GM18499 (cell line): ENCODE data around the gene IL18.
"Not testable (repeated sequence)": the region's sequence is repeated elsewhere in the genome, so short reads cannot be mapped to it uniquely, and the experiment has no call there.

Experiments used
- ATAC-seq: cut with Tn5 transposase; IDR thresholded peaks from one replicate; pipeline ENCODE4 v1.9.1; 2021; ENCODE audit warnings: moderate number of reproducible peaks; ENCODE audit not compliant: insufficient read depth, unreplicated experiment

Gene IL18

GRCh38 chr11:112173152-112173551, 9.3 kb upstream of the IL18 start:
- ATAC-seq, result no peak

DNA sequence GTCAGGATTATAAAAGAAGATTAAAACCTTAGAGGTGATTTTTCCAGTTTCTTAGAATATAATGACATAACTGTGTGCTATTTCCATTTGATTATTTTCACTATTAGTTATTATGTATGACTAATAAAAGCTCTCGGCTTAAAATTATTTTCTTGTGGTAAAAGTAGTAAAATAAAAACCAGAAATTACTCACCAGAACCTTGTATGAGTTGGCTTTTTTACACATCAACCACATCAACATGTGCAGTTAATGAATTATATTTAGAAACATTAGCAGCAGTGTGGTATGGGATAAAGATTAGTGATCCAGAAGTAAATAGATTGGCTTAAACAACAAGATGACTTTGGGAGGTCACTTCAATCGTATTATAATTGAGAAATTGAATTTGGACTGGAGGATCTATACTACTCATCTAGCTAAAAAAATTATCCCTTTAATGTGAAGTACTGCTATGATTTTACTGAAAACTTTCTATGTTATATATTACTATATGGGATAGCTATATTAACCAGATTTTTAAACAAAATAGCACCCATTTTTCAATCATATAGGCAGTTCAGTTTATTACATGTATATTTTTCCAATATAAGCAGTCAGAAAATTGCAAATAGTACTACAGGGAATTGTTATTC, 8.6 kb upstream of the IL18 start:
- peak; percentile 55 for ATAC-seq

DNA sequence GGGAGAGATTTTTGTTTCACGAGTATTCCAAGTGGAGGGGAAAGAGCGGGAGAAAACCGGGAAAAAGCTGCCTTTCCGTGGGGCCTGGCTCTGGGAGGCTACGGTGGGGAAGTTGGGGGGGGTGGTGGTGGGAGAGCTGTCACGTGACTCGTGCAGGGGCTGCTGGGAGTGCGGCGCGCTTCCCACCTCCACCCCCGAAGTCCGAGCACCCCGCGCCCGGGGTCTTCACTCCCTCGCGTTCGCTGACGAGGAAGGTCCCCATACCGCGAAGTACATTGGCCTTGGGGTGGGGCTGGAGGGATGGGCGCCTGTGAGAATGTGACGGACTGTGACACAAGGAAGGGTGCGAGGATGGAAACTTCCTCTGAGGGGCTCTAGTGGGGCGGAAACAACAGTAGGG, 3.3 kb upstream of the IL18 start, which contains the start of gene TEX12:
TSS of gene TEX12 (plus strand) at position 228 of the 400 bp plus-strand sequence. CDS start 1,897 bp downstream, outside the sequence.
- ATAC-seq, result no peak

DNA sequence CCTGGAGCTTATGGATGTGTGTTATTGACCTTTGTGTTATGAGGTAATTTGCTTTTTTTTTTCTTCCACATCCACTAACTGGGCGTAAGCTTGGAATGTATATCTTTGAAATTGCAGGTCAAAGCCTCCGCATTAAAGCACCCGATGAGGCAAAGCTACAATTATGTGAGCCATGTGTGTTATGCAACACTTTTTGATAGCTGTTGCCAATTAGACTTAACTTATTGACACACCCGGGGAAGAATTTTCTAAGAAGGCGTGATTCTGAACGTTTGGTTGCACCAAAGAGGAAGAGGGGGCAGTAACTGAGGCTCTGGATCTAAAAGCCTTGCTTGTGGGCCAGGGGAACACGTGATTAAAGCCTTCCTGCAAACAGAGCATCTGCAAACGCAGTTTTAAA, 2.7 kb upstream of the IL18 start:
- ATAC-seq, result no peak

DNA sequence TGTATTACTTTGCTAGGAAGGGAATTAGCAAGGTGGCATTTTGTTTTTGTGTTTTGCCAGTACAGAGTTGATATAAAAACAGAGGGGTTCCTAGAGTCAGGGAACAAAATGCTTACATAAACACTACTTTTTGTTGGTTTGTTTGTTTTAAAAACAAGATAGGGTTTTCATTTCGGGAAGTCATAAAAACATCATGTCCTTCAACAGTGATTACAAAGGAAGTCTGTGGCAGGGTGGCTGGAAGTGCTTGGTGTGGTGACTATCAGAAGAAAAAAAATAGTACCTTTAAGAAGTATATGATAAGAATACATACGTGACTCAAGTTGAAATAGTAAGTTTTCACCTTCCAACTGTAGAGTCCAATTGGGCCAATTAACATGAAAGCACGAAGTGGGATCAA, 1.2 kb upstream of the IL18 start:
- no peak for ATAC-seq

DNA sequence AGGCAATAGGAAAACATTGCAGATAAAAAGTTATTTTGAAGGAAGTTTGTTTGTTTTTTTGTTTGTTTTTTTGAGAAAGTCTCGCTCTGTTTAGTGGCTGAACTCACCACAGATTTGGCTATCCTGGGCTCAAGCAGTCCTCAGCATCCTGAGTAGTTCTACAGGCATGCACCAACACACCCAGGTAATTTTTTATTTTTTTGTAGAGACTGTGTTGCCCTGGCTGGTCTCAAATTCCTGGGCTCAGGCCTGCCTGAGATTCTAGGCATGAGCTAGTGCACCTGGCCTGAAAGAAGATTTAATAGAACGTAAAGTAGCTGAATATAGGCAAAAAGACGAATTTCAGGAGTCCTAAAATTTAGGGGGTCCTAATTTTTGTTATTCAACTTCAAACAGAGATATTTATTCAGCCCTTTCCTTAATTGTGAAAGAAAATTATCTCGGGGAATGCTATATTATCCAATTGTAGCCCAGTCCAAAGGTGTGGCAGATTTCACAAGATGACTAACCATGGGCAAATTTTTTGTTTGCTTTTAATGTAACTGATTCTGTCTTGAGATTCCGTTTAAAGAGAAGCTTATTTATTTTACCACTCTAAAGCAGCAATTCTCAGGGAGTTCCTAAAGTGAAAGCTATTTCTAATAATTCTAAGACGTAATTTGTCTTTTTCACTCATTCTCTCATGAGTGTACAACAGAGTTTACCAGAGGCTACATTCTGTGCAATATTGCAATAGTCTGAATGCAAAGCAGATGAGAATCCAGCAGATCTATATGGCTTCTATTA, 940 bp downstream of the IL18 start:
- no peak for ATAC-seq

GRCh38 chr11:112162200-112162599, 1.7 kb downstream of the IL18 start:
- ATAC-seq, result not testable (repeated sequence)

DNA sequence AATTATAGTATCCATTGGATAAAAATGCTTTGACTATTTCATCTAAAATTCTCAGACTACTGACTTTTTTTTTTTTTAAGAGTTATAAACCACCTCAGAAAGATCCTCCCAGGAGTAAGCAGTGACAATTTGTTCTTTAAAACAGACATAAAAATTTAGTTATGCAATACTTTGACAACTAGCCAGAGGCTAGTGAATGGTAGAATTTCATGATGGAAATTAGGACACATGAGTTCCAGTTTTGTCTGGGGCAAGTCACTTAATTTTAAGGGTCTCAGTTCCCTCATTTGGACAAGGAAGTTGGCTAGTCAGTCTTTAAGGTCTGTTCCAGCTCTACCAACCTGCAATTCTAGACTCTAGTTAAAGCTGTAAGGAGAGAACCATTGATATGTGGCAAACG, 2.9 kb downstream of the IL18 start:
- ATAC-seq, result no peak

DNA sequence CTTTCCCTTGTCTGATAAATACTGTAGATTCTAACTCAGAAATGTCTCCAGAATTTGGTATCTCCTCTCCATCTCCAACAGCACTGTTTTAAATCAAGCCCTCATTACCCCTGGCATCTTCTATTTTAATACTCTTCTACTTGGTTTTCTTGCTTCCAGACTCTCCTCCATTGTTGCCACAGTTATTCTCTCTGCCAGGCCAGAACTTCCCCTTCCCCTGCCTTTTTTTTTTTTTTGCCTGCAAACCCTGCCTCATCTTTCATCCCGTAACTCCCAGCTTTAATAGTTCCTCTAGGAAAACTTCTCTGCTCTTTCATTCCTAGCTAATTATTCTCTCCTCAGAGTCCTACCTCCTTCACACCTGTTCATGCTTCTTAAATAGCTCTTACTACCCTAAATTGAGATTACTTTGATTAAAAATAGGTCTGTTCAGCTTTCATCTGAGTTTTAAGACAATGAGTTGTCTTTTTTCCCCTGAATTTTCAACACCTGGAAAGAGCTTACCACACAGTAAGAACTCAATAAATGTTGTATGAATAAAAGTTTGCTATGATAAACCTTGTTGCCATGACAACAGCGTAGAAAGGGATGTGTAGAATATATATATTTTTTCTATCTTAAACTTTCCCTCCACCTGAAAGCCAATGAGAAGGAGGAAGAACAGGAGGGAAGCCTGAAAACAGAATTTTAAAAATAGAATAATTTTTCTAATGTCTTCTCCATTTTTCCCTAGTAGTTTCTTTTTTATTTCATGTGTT, 3.6 kb downstream of the IL18 start:
- ATAC-seq, result no peak

DNA sequence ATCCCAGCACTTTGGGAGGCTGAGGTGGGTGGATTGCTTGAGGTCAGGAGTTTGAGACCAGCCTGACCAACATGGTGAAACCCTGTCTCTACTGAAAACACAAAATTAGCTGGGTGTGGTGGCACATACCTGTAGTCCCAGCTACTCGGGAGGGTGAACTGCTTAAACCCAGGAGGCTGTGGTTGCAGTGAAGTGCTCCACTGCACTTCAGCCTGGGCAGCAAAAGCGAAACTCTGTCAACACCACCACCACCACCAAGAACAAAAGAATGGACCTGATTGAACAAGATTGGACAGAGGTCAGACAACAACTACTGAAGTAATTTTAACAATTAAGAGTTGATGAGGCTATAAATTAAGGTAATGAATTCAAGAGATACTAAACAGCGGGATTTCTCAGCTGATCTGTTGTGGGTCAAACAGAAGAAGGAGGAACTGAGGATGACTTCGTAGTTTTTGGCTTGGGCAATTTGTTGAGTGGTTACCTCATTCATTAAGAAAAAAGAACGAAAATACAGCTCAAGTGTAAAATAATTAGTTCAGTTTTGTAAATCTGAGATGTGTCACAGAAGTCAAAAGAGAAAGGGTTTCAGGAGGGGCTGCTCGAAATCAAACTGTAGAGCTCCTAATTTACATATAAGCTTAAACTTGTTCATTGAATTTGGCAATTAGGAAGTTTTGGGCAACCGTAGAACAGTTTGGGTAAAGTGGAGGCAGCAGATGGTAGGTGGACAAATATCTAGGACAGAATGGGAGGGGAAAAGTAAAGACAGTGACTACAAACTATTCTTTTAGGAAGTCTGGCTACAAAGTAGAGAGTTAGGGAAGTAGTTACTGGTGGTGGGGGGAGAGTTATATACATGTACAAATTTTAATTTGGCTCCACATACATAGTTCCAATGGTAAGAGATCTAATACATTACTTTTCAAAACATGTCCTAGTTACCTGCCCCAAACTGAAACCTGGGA, 4.5 kb downstream of the IL18 start:
- ATAC-seq, result no peak

- no peak for ATAC-seq
Measured at GRCh38 chr11:112156956-112157766, 6.7 kb downstream of the IL18 start.

DNA sequence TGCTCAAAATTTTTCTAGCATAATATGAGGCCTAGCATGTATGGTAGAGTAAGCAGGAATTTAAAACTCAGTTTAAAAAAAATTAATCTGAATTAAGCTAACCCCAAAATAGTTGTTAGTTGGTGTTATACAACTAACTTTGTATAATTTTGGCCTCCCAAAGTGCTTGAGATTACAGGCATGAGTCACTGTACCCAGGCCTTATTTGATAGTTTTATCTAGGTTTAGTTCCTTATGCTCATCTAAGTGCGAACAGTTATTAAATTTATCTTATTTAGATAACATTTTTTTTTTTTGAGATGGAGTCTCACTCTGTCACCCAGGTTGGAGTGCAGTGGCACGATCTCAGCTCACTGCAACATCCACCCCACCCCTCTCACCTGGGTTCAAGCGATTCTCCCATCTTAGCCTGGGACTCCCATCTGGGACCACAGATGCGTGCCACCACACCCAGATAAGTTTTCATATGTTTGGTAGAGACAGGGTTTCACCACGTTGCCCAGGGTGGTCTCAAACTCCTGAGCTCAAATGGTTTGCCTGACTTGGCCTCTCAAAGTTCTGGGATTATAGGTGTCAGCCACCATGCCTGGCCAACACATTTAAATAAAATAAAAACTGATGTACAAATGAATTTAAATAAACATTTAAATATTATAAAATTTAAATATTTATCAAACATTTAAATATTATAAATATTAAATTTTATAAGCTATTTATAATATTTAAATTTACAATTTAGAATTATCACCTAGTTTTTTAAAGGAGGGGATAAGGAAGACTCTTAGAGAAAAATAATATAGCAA, 7.5 kb downstream of the IL18 start:
- ATAC-seq, result no peak

GRCh38 chr11:112150517-112150916, 13.4 kb downstream of the IL18 start:
- ATAC-seq, result no peak

DNA sequence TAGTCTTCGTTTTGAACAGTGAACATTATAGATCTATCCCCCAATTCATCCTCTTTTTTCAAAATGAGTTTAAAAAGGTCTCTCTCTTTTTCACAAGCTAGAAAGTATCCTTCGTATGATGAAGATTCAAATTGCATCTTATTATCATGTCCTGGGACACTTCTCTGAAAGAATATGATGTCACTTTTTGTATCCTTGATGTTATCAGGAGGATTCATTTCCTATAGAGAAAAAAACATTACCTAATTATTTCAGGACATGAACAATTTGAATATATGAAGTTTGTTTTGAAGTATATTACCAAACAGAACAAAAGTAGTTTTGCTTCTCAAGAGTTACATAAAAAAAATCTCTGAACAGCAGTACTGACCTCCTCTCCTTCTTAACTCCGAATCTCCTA, 20.3 kb downstream of the IL18 start:
- ATAC-seq, result no peak

DNA sequence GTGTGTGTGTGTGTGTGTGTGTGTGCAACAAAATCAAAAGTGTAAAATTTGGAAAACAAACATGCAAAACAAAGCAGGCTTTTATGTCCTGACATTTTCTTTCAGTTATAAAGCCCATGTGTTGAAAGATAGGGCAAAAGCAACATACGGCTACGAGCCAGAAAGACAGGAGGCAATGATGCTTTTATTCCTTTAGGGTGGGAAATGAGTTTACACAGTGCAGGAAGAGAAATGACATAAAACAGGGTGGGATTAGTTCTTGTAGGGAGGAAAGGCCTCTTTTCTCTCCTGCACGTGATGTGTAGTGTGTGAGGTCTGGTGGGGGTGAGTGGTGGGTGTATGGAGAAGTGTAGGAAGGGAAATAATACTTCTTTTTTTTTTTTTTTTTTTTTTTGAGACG, 29.4 kb downstream of the IL18 start:
- ATAC-seq, result no peak

- no peak for ATAC-seq
Measured at GRCh38 chr11:112132737-112133136, 31.2 kb downstream of the IL18 start.

GRCh38 chr11:112129656-112130055, 34.2 kb downstream of the IL18 start:
- ATAC-seq, result no peak

DNA sequence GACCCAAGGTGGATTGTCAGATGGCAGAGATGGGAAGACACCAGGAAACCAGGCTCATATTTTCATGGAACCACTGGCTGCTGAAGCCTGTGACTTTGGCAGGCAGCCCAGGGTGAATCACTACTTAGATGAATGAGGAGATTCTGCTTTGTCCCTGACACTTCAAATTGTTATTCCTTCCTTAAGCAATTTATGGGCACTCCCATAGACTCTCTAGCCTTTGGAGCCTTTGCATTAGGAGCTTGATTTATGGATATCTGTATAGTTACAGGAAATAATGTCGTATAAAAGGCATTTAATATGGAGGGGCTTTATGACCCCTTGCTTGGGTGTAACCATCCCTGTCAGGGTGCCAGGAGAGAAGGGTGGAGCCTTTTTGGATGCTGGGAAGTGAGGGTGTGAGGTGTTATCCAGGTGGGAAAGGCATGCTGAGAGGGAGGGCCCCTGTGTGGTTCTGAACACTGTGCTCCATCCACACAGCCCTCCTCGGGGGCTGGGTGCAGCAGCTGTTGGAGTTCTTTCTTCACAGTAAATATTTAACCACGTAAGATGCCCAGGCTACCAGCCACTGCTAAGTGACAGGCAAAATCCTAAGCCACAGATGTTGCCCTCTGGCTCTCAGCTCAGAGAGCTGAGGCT, 35.3 kb downstream of the IL18 start:
- no peak for ATAC-seq
